ENCODE results near the gene PTPRA. TPM values are rescaled to one million over a fixed set of nuclear protein-coding genes. Genes with fewer than 3 reads are reported as not detected.
A peak's percentile ranks its signal among the peaks of the same experiment; 100 is the strongest.

PTPRA gene
- total RNA-seq, 1 experiment from 2014 or later = 57.0 TPM

DNA sequence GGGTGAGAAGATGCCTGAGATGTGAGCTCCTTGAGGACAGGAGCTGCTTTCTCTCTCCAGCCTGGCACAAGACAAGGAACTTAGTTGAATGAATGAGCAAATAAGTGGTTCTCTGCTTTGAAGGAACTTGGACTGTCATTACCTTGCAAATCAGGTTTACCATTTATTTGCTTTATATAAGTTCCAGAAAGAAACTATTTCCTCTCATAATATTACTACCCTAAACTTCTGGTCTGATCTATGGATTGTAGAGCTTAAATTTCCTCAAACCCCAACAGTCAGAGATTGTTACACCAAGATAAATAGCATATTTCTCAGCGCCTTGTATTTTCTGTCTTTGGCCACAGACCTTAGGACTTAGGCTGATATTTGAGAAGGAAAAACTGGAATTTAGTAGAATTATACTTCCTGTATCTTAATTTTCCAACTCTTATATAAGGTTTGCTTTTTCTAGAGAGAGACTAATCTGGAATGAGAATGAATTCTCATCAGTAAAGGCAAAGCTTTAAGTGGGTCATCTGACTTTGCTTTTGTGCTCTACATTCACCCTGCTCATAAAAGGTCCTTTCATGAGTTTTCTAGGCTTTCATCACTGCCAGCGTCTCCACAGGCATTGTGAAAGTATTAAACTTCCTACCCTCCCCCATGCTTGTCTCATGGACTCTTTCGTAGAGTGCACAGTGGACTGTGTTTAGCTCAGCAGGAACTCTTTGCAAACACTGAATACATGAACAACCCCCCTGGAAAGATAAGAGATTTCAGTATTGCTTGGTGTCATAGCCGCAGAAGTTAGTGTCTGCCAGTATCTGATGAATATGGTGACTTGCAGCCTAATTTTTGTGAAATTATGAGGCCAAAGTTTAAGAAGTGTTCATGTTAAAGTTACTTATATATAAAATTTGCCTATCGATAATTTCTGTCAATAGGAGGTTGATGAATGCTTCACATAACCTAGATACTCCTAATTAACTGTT is 74.0 kb downstream of the PTPRA start:
- intact Hi-C loops (cut with micrococcal nuclease; ENCODE audit: unreplicated experiment) = loop anchor here (1.0 kb wide), 1 partner anchor 73 kb away; no protein-coding TSS in a partner anchor
- ChIA-PET CTCF (interaction anchor here (1.5 kb wide), 1 partner anchor 33 kb away, joined by 10 read pairs; no protein-coding TSS in a partner anchor), POLR2A (no interaction called here)
- peaks cover 5% of the 10 kb centered on the region for H3K4me1 ChIP-seq
- Mint-ChIP-seq H3K9me3 (ENCODE audit: unreplicated experiment) (peaks cover 12% of the 10 kb centered on the region), H3K4me1 (ENCODE audit: low read depth, unreplicated experiment) (peaks cover 23% of the 10 kb centered on the region), H3K27ac (ENCODE audit: unreplicated experiment) (no peak overlapping the region), H3K27me3 (ENCODE audit: insufficient read depth, unreplicated experiment) (no peaks in the 10 kb centered on the region), H3K36me3 (ENCODE audit: insufficient read depth, unreplicated experiment) (peaks cover 13% of the 10 kb centered on the region), H3K4me3 (ENCODE audit: unreplicated experiment) (peak overlapping the region; percentile 6)
- H3K4me3 ChIP-seq (ENCODE audit: low read depth, low read length) = no peak overlapping the region
- TF ChIP-seq, protein P1, sequence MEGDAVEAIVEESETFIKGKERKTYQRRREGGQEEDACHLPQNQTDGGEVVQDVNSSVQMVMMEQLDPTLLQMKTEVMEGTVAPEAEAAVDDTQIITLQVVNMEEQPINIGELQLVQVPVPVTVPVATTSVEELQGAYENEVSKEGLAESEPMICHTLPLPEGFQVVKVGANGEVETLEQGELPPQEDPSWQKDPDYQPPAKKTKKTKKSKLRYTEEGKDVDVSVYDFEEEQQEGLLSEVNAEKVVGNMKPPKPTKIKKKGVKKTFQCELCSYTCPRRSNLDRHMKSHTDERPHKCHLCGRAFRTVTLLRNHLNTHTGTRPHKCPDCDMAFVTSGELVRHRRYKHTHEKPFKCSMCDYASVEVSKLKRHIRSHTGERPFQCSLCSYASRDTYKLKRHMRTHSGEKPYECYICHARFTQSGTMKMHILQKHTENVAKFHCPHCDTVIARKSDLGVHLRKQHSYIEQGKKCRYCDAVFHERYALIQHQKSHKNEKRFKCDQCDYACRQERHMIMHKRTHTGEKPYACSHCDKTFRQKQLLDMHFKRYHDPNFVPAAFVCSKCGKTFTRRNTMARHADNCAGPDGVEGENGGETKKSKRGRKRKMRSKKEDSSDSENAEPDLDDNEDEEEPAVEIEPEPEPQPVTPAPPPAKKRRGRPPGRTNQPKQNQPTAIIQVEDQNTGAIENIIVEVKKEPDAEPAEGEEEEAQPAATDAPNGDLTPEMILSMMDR (IDR thresholded peaks at IDR 0.05; ENCODE audit: insufficient read depth in 1 of 2, low read depth in 1 of 2, low read length in 1 of 2, severe bottlenecking in 1 of 2, unreplicated experiment in 1 of 2) = no peak
- H3K9me3 ChIP-seq = no peaks in the 10 kb centered on the region; the same call in 1 of the 2 replicates
- BruUV-seq (replicated peaks) = no TSS peak
- no peaks in the 10 kb centered on the region for H3K27me3 ChIP-seq (replicated peaks; ENCODE audit: control insufficient read depth, insufficient read depth, low read length)
- peak; percentile 47 to 61 for DNase-seq
- no peaks in the 10 kb centered on the region; the same call in 1 of the 2 replicates for H3K36me3 ChIP-seq (ENCODE audit: control insufficient read depth, insufficient read depth, low read length)

DNA sequence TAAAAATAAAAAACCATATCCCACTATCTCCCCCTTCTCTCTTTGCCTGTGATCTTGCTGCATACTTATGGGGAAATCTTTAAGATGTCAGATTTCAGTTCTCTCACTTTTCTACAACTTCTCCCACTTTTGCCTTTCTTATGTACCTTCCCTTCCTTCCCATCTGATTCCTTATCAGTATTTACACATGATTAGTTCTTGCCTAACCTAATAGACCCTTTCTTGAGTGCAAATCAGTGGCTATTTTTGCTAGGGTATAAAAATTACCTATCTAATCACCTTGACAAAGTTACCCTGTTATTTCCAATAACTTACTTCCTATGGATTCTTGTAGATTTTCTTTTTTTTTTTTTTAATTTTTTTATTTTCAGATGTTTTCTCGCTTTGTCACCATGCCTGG is 75.7 kb downstream of the PTPRA start:
- Mint-ChIP-seq H3K27me3 (ENCODE audit: insufficient read depth, unreplicated experiment) (no peaks in the 10 kb centered on the region), H3K36me3 (ENCODE audit: insufficient read depth, unreplicated experiment) (peaks cover 19% of the 10 kb centered on the region), H3K4me3 (ENCODE audit: unreplicated experiment) (no peak overlapping the region), H3K9me3 (ENCODE audit: unreplicated experiment) (peaks cover 12% of the 10 kb centered on the region), H3K27ac (ENCODE audit: unreplicated experiment) (peak overlapping the region; percentile 13), H3K4me1 (ENCODE audit: low read depth, unreplicated experiment) (peaks cover 23% of the 10 kb centered on the region)
- Histone ChIP-seq H3K36me3 (ENCODE audit: control insufficient read depth, insufficient read depth, low read length) (no peaks in the 10 kb centered on the region; the same call in 1 of the 2 replicates), H3K9me3 (no peaks in the 10 kb centered on the region; the same call in 1 of the 2 replicates), H3K4me1 (peaks cover 5% of the 10 kb centered on the region), H3K4me3 (ENCODE audit: low read depth, low read length) (no peak overlapping the region), H3K27me3 (replicated peaks; ENCODE audit: control insufficient read depth, insufficient read depth, low read length) (no peaks in the 10 kb centered on the region)
- ChIA-PET POLR2A (no interaction called here), CTCF (no interaction called here)
- no peak for DNase-seq
- TF ChIP-seq, protein P1 (IDR thresholded peaks at IDR 0.05; ENCODE audit: insufficient read depth in 1 of 2, low read depth in 1 of 2, low read length in 1 of 2, severe bottlenecking in 1 of 2, unreplicated experiment in 1 of 2) = no peak
- no TSS peak for BruUV-seq (replicated peaks)
- intact Hi-C loops (cut with micrococcal nuclease; ENCODE audit: unreplicated experiment) = no loop called here

DNA sequence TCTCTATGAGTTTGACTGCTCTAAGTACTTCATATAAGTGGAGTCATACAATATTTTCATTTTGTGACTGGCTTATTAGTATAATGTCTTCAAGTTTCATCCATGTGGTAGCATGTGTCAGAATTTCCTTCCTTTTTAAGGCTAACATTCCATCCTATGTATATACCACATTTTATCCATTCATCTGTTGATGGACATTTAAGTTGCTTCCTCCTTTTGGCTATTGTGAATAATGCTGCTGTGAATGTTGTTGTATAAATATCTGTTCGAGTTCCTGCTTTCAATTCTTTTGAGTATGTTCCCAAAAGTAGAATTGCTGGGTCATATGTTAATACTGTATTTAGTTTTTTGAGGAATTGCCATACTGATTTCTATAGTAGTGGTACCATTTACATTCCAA is 79.5 kb downstream of the PTPRA start:
- H3K36me3 Mint-ChIP-seq (ENCODE audit: insufficient read depth, unreplicated experiment) = peaks cover 21% of the 10 kb centered on the region
- POLR2A ChIA-PET = no interaction called here
- CTCF ChIA-PET = no interaction called here

More for the DNA sequence above, 79.5 kb downstream of the PTPRA start:
- H3K9me3 Mint-ChIP-seq (ENCODE audit: unreplicated experiment) = peaks cover 12% of the 10 kb centered on the region
- Histone ChIP-seq H3K4me1 (no peaks in the 10 kb centered on the region), H3K36me3 (ENCODE audit: control insufficient read depth, insufficient read depth, low read length) (no peaks in the 10 kb centered on the region), H3K4me3 (ENCODE audit: low read depth, low read length) (no peak overlapping the region), H3K9me3 (no peaks in the 10 kb centered on the region; the same call in 1 of the 2 replicates), H3K27me3 (replicated peaks; ENCODE audit: control insufficient read depth, insufficient read depth, low read length) (no peaks in the 10 kb centered on the region)
- intact Hi-C loops (cut with micrococcal nuclease; ENCODE audit: unreplicated experiment) = no loop called here
- BruUV-seq (replicated peaks) = no TSS peak
- no peak overlapping the region for H3K27ac Mint-ChIP-seq (ENCODE audit: unreplicated experiment)
- peaks cover 8% of the 10 kb centered on the region for H3K4me1 Mint-ChIP-seq (ENCODE audit: low read depth, unreplicated experiment)
- no peak overlapping the region for H3K4me3 Mint-ChIP-seq (ENCODE audit: unreplicated experiment)
- no peak for DNase-seq
- H3K27me3 Mint-ChIP-seq (ENCODE audit: insufficient read depth, unreplicated experiment) = no peaks in the 10 kb centered on the region
- TF ChIP-seq, protein P1 (IDR thresholded peaks at IDR 0.05; ENCODE audit: insufficient read depth in 1 of 2, low read depth in 1 of 2, low read length in 1 of 2, severe bottlenecking in 1 of 2, unreplicated experiment in 1 of 2) = no peak
